Limb (tissue), 2 donors: ENCODE results near the gene WDR38.

Experiments
- DNase-seq, 2 donors: peaks; one replicate each; pipeline ENCODE4 v3.0.0-alpha.2; 2016; ENCODE audit errors: extremely low spot score in 2 of 2

The WDR38 gene

DNA sequence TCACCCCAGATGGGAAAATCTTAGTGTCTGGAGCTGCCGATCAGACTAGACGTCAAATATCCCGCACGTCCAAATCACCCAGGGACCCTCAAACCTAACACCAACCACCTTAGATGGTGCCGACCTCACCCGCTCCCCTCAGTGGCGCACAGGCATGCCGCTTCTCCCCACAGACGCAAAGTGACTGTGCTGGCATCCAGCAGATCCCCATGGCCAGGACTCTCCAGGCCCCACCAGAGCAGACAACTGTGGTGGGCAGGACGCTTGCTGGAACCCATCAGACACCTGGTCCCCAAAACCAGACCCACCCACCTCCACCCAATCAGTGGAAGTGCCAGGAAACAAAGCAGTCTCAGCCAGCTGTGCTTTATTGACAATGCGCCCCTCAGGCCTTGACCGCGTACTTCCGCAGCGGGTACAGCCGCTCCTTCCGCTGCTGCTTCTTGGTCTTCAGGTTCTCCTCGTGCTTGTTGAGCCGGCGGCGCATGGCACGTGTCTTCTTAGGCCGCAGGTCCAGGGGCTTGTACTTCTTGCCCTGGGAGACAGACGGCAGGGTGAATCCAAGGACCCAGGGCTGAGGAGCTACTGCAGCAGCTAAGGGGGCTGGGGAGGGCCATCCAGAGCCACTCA lies 4.4 kb downstream of the WDR38 start:
- no peak for DNase-seq

DNA sequence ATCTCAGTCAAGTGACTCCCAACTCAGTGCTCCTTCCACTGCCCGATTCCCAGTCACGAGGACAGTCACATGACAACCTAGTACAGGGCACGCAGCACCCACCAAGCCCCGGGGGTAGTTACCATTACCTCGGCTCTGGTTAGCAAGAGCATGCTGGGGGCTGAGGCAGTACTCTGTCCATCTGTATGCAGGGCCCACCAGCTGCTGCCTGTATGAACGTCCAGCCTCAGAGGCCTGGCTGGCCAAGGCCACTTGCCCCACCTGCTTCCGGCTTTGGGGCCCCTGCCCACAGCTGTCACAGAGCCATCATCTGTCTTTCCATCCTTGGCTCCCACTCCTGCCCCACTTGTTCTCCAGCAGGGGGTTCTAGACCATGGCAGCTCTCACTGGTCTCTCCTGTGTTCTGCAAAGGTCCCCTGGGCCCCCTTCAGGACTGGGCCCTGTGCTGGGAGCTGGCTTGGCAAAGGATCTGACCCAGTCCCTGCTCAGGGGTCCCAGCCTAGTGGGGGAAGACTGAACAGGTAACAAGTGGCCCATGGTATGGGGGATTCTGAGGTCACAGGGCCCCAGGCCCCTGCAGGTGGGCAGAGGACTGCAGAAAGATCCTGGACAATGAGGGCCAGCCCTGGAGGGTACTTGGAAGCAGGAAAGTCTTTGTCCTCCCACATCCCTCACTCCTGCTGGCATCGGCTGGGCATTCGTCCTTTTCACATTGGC lies 5.2 kb downstream of the WDR38 start:
- DNase-seq: no peak

DNA sequence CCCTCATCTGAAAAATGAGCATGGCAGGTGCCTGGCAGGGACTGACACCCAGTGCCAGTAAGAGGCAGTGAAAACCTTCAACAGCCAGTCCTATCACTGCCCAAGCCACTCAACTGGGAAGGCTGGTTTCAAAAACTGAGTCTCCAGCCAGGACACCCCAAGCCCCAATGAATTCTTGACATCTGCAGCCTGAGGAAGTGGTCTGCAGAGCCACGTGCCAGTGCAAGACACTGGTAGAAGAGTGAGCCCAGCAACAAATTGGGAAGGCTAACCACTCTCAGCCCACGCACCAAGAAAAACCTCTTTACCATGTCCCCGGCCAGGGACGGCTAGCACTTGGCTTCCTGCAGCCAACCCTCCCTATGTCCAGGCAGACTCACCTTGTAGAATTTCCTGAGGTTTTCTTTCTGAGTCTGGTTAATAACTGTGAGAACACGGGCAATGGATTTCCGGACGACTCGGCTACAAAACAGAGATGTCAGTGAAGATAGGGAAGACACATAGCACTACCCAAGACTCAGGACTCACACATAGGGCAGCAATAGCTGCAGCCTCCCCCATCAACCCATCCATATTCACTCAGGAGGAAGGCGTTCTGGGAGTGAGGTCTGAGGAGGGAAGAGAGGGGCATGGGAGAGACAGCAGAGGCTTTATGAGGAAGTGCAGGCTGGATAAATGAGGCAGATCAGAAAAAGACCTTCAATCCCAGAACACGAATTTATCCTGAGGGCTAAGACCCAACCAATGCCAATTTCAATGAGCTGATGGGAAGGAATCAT lies 6.7 kb downstream of the WDR38 start:
- DNase-seq: no peak

DNA sequence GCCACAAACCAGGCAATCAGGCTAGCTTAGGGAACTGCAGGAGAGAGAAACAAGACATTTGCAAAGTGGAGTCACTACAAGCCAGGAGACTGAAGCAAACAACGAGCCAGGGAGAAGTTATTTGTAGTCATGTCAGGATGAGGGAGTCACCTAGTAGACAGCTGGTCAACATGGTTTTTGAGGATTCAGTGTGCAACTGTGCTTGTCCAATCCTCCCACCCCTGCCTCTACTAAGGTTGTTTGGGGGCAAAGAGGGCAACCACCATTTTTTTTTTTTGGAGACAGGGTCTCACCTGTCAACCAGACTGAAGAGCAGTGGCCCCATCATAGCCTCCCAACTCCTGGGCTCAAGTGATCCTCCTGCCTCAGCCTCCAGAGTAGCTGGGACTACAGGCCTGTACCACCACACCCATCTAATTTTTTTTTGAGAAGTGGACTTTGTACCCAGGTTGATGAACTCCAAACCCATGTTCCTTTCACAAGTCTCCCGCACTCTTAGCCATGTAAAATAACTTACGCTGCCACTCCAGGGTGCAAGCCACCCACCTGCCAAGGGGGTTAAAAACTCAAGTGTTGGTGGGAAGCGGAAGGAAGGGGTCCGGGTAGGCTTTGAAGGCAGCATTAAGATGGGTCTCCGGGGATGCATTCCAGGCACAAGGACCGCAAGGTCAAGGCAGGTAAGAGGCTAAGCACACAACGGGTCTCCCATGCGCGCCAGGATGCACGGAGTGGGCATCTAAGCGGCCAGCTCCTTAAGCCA lies 7.5 kb downstream of the WDR38 start:
- no peak for DNase-seq

DNA sequence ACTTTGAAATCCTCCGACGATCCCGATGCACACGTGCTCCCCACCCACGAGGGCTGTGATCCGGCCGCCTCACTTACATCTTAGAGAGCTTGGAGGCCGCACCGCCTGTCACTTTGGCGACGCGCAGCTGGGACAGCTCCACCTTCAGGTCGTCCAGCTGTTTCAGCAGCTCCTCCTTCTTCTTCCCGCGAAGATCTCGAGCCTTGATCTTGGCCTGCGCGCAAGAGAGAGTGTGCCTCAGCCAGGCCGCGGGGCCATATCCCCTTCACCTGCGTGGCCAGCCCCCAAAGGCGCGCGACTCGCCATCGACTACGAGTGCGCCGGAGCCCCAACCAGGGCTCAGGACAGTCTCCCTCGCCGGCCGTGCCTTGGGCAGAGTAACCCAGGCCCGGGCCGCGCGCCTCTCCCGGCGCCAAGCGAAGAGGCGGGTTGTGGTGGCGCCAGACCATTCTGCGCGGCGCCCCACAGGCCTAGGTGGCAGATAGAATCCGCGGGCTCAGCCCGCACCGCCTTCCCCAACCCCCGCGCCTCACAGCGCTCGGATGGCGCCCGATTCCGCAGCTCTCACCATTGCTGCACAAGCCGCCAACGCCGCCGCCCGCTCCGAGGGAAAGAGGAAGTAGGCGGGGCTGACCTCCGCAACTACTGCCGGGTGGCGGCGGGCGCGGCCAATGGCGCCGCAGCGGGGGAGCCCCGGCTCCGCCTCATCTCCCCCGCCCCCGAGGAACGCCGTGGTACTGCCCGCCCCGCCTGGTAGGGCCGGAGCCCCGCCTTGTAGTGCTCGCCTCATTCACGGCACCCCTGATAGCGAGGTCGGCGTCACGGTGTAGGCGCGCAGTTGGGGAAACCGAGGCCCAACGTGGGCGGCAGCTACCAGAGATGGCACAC lies 8.3 kb downstream of the WDR38 start, which contains the start of the genes ARPC5L and RPL35:
TSS of gene ARPC5L (plus strand) at position 789 of the 888 bp plus-strand sequence. CDS start 7,161 bp downstream, outside the sequence.
TSS of gene RPL35 (minus strand) at position 616 of the 888 bp plus-strand sequence. CDS start at position 571, 45 bp downstream.
- peak; percentile 95 to 96 for DNase-seq

DNA sequence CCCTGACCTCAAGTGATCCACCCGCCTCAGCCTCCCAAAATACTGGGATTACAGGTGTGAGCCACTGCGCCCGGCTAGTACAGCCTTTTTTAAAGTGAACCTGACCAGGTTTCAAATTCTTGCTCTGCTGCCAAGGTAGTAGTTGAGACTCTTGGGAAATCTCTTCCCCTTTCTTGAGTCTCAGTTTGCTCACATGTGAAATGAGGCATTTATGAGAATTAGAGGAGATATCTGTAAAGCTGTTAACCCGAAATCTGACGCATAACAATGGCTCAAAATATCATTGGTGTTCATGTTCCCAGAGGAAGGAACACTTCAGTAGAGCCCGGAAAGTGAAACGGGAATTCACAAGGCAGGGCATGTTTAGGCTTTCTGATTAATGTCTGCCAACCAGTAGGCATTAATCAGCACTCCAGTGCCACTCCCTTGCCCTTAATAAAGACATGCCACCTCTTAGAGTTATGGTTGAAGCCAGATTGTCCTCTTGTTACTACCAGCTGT lies 10.2 kb downstream of the WDR38 start:
- no peak for DNase-seq

DNA sequence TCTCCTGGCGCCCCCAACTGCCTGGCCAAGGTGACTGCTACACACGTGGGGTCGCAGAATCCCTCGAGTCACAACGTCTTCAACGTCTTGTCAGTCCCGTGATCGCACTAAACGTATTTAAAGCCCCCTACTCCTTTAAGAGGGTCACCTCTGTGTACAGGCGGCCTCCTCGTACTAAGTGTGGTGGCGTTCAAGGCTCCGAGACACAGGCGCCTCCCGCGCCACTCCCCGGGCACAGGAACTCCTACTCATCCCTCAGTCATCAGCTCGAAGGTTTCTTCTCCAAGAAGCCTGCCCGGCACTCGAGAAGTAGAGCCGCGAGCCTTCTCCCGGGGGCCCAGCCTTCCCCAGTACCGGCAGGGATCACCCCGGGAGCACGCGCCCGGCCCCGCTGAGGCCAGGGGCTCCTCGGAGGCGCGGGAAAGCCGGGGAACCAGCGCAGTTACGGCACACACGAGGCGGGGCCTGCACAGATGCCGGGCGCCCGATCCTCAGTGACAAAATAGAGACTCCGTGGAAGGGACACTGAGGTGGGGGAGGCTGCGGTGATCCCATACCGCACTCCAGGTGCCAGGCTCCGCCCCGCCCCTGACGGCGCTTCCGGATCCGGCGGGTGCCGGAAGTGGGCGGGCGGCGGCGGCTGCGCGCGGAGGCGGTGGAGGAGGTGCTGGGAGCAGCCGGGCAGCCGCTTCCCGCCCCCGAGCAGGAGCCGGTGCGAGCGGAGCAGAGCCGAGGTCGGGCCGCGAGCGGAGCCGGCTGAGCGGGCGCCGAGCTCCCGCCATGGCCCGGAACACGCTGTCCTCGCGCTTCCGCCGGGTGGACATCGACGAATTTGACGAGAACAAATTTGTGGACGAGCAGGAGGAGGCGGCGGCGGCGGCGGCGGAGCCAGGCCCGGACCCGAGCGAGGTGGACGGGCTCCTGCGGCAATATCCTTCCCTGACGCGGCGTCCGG lies 15.5 kb downstream of the WDR38 start:
- peak; percentile 70 to 94 for DNase-seq

DNA sequence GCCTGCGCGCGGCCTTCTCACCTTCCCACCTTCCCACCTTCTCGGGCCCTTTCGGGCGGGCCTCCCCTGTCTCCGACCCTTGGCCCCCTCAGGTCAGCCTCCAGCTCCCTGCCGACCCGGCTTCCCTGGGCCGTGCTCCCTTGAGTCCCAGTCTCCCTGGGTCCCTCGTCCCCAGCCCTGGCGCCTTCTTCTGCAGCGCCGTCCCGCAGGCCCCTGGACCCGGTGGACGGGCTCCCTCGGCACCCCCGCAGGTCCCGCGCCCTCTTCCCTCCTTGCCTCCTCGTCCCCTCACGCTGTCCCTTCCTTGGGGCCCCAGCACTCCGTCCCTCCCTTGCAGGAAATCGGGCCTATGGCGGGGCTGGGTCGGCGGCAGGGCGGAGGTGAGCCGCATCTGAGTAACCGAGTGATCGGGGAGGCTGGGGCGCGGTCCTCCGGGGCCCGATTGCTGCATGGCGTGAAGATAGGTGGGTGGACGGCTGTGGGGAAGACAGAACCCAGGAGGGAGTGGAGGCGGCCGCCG lies 16.3 kb downstream of the WDR38 start:
- DNase-seq: peak in 1 of 2 donors; percentile 62

DNA sequence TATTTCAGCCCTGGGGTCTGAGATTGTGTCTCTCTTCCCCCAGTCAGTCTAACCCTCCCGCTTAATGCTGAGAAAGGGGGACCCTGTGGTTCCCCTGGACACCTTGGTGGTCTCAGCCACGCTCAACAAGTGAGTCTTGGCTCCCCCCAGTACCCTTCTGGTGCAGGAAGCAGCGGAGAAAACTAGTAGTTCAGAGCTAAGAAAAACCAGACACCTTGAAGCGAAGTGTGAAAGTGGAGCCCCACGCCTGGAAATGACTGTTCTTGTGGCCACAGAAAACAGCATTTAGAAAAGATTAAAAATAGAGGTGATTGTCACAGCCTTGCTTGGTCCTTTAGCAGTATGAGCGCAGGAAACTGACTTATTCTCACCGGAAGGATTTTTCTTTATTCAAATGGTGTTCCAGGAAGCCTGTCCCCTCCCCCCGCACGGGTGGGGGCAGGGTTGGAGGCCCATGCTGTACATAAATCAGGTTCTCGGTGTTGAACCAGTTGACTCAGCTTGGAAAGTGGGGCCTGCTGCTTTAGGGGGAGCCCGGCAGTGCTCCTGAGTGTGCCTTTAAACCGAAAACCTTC lies 16.8 kb downstream of the WDR38 start:
- peak in 1 of 2 donors; percentile 56 for DNase-seq

DNA sequence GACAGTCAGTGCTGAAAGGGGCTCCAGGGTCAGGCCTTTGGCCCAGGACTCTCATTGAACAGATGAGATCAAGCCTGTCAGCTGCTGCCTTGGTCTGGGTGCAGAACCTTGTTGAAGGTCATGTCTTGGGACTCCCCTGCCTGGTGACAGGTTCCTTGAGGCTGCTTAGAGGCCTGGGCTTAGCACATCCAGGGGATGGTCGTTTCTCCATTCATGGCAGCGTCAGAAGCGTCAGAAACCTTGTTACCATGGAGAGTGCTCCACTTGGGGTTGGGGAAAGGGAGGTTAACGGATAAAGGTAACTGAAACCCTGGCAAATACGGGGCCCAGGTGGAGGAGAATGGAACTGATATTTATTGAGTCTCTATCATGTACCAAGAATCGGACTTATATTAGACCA lies 17.5 kb downstream of the WDR38 start:
- DNase-seq: no peak

DNA sequence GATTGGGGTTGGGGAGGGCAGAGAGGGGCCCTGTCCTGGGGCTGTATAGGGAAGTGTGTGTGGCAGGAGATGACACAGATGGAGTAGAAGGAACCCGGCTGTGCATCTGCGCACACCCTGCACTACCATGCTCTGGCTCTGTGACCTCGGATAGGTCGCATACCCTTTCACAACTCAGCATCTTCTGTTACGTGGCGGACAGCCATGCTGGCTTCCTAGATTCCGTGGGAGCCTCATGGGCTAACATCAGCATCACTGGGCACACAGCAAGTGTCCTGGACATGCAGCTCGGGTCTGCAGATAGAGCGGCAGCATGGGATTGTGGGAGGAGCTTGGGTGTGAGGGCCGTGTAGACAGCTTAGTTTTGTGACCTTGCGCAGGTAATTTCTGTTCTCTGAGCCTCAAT lies 17.9 kb downstream of the WDR38 start:
- DNase-seq: no peak

DNA sequence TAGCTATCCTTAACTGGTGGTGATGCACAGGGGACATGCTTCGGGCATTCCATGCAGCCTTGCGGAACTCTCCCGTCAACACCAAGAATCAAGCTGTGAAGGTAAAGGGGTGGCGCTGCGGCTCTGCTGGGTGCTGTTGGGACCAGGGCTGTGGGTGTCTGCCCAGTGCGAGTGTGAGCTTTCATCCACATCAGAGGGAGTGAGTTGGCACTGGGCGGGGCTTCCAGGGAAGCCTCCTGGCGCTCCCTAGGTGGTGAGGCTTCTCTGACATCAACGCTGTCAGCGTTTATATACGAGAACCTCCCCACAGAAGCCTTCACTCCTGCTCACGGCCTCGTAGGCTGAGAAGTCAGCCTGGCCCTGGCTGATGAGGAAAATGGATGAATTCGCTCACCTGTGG lies 20.4 kb downstream of the WDR38 start:
- no peak for DNase-seq

DNA sequence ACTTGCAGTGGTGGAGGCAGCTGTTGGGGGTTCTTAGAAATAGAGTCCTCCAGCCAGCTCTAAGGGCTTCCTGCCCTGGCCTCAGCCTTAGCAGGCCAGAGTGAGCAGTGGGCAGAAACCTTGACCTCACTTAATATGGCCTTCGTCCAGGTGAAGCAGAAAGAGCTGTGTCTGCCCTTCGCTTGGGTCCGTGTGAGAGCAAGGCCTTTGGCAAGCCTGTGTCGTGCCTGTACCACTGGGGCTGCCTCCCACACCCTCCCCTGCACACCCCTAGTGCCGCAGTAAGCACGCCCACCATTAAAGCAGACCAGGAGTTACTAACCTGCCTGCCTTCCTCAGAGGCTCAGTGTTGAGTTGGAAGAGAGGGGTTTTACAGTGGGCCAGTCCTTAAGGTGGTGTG lies 22.2 kb downstream of the WDR38 start:
- DNase-seq: no peak

DNA sequence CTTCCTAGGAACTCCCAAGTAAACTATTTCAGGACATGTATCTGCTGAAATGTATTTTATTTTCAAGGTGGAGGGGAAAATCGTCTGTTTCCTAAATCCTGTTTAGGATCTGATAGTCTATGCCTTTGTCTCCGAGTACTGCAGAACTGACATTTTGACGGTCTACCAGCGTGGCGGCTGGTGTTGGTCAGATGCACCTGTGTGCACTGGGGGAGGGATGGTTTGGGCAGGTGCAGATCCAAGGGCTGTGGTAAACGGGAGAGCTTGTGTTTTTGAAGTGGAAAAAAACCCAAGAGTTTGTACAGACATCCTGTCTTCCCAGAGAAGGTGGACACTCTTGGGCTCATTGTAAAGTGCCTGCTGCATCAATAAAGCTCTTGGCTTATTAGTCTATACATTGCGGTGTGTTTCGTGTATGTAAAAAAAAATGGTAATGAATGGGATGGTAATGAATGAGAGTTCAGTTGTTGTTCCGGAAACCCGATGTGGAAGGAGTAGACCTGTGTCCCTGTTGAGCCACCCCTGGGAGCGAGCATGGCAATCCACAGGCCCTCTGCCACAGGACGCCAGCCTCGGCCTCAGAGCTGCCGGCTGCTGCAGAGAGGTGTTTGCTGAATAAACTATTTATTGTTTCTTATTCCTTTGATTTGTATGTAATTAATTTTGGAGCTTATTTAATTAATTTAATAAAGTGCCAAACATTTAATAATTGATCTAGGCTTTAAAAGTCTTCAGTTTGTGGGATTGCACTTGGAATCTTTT lies 23.9 kb downstream of the WDR38 start:
- no peak for DNase-seq

DNA sequence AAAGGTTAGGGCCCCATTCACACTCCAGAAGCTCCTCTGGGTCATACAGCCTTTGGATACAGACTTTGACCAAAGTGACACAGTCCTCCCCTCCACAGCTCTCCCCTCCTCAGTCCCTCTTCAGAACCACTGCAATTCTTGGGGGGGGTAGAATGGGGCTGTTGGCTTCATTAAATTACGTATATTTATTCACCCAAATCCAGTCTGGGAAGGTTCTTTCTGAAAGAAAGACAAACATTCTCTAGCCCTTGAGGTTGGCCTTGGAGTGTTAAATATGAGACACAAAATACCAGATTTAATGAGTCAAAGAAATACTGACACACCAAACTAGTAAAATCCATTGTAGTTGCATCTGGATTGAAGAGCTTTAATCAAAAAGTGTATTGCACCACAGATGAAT lies 24.8 kb downstream of the WDR38 start:
- no peak for DNase-seq

DNA sequence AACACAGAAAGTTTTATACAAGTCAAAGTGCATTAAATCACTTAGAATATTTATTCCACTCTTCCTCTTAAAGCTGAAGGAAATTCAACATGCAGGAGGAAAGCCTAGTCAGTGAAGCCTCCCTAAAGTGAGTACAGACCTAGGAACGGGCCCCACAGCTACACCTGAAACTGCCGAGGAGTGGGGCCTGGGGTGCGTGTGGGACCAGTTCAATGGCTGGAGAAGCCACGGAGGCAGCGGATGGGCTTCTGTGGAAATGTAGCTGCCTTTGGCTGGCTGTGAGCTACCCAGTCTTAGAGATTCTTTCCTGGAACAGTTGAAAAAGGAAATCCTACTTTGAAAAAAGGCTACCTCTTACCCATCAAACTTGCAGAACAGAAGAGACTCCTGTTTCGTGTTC lies 25.3 kb downstream of the WDR38 start:
- no peak for DNase-seq

DNA sequence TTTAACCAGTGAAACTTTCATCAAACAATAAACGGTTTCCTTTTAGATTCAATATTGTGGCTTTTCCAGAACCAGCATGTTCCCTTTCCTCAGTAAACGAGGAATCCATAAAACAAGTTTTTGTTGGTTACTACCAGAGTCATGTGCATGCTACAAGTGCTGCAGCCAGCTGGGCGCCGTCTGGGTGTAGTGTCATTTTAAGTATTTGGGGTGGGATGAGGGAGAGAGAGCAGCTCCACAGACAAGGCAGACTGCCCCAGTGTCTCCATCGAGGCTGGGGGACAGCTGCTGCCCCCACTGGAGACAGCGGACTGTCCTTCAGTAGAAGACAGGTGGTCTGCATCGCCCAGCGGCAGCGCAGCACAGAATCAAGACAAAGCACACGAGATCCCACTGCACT lies 26.0 kb downstream of the WDR38 start:
- DNase-seq: no peak

DNA sequence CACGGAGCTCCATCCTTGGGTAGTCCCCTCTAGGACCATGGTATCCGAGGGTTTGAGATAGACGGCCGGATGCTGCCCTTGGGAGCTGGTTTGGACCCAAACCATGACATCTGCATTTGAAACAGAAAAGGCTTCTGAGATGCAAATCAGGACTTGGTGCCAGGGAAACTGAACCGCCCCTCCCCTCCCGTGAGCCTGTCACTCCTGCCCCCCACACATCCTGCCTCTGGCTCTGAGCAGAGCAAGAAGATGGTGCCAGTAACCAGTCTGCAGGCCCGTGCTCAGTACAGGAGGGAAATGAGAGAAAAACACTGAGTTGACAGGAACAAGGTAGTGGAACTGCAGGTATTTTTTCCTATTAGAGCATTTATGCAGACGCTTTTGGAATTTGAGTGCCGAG lies 27.2 kb downstream of the WDR38 start:
- DNase-seq: no peak
